ENCODE measurements around the gene DSCAM.
"Not testable (repeated sequence)": the region's sequence is repeated elsewhere in the genome, so short reads cannot be mapped to it uniquely, and the experiment has no call there.

The DSCAM gene

DNA sequence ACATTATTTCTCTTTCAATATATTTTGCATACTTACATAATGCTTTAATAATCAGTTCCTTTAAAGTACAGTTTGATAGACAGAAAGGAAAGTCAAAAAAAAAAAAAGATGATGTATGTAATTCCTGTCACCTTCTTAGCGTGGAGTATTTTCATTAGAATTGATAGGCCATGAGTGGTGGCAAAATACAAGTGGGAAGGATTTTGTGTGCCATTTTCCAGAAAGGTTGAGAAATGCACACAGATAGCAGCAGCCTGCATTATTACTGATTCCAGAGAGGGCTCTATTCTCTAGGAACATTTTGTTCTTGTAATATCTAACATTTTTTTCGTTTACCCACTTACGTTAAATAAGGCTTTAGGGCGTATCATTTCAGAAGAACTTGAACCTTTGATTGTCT lies 475.6 kb downstream of the DSCAM start:
- DNase-seq, result no peak

GRCh38 chr21:40356644-40357043 lies 490.3 kb downstream of the DSCAM start:
- no peak for DNase-seq

GRCh38 chr21:40355076-40355475 lies 491.9 kb downstream of the DSCAM start:
- DNase-seq, result no peak

- no peak for DNase-seq
These were observed 496.0 kb downstream of the DSCAM start for GRCh38 chr21:40351006-40351405.

GRCh38 chr21:40349591-40349990 lies 497.4 kb downstream of the DSCAM start:
- DNase-seq, result no peak

GRCh38 chr21:40345711-40346321 lies 501.1 kb downstream of the DSCAM start:
- DNase-seq, result no peak

DNA sequence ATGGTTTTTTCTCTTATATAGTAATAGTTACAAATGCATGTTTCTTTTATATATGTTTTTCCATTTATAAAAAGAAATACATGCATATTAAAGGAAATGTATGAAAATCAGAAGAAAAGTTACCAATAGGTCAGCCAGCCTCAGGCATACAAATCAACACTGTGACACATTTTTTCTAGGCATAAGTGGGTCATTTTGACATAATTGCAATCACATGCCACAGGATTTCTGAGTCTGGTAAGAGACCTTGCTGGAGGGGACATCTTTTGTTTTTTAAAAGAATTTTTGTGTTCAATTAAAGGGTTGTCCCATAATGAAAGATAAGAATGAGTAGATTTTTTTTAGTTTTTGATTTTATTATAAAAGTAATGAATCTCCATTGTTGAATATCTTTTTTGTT lies 506.6 kb downstream of the DSCAM start:
- no peak for DNase-seq

DNA sequence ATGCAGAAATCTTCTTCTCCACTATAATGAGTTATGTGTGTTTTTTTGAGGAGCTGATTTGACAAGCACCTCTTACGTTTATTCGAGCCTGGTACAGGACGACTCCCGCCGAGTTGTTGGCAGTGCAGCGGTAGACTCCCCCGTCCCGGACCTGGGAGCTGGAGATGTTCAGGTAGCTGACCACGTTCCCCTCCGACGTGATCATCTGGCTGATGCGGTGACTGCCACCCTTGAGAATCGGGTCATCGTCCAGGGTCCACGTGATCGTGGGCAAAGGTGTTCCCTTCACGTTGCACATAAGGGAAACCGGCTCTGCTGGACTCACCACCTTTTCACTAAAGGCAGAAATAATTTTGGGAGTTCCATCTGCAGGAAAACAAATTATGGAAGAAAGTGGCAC lies 507.9 kb downstream of the DSCAM start:
- DNase-seq, result no peak

- DNase-seq, result no peak
These were observed 509.0 kb downstream of the DSCAM start for GRCh38 chr21:40337981-40338380.

- no peak for DNase-seq
These were observed 511.3 kb downstream of the DSCAM start for GRCh38 chr21:40335704-40336103.

DNA sequence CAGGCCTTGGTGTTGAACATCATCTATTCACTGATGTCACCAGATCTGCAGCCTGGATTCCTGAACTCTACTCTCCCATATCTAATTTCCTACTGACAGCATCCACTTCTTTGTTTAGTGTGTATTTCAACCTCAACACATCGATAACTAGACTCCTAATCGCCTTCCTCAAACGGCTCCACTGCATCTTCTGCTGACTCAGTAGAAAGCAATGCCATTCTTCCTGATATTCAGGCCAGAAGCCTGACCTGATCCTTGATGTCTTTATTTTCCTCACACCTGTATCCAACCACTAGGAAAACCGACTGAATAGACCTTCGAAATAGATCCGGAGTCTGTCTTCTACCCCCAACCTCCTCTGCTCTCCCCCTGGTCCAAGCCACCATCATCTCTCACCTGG lies 512.8 kb downstream of the DSCAM start:
- DNase-seq, result no peak

- DNase-seq, result no peak
These were observed 513.2 kb downstream of the DSCAM start for GRCh38 chr21:40333731-40334130.

- DNase-seq, result no peak
These were observed 515.2 kb downstream of the DSCAM start for GRCh38 chr21:40331804-40332203.

- no peak for DNase-seq
These were observed 515.8 kb downstream of the DSCAM start for GRCh38 chr21:40331172-40331571.

- no peak for DNase-seq
These were observed 522.6 kb downstream of the DSCAM start for GRCh38 chr21:40324389-40324788.

- DNase-seq, result not testable (repeated sequence)
These were observed 526.2 kb downstream of the DSCAM start for GRCh38 chr21:40320718-40321117.

- no peak for DNase-seq
These were observed 528.6 kb downstream of the DSCAM start for GRCh38 chr21:40318371-40318770.

DNA sequence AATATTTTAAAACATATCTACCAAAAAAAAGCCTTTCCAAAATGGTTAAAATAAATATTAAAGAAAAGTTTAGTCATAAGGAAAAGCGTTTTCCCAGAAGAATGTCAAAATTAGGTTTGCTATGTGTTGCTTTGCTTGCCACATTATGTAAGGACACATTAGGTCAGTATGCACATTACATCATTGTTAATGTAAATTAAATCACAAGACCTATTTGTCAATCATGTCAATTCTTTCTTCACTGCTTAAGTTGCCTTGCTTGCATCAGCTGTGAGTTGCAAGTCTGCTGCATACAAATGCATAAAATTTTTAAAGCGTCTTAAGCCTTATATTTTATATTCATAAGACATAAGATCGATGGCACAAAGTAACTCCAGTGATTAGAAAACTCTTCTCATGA lies 530.9 kb downstream of the DSCAM start:
- DNase-seq, result no peak

DNA sequence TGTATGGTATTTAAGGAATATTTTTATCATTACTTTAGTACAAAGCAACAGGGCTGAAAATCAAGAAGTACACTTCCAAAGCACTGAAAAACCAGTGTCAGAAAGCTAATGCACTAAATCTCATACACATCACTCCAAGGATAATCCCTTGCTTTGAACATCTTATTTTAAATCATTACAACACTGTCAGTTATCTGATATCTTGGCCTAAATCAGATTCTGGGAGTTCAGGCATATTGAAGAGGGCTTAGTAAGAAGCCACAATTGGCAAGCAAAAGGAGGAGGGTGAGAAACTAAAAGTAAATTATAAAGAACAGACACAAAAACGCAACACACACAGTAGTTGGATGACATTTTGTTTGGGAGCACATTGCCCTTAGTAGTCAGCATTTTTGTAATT lies 531.3 kb downstream of the DSCAM start:
- DNase-seq, result no peak

GRCh38 chr21:40313260-40313659 lies 533.7 kb downstream of the DSCAM start:
- no peak for DNase-seq

GRCh38 chr21:40300300-40300699 lies 546.7 kb downstream of the DSCAM start:
- no peak for DNase-seq

GRCh38 chr21:40299451-40299850 lies 547.5 kb downstream of the DSCAM start:
- DNase-seq, result no peak

DNA sequence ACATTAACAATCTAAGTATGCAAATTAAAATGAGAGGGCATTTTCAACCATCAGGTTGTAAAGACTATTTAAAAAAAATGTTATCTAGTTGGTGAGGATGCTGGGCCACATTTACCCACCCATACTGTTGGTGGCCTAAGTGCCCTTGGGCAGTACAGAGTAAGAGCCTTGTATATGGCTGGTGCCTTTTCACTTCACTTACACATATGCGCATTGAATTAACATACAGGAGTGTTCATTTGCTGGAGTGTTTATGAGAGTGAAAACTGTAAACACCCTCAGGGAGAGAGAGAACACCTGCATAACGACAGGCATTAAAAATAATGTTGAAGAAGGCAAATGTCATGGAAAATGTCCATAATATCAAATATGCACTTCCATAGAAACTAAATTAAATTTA lies 552.6 kb downstream of the DSCAM start:
- no peak for DNase-seq

GRCh38 chr21:40291560-40291959 lies 555.4 kb downstream of the DSCAM start:
- no peak for DNase-seq

DNA sequence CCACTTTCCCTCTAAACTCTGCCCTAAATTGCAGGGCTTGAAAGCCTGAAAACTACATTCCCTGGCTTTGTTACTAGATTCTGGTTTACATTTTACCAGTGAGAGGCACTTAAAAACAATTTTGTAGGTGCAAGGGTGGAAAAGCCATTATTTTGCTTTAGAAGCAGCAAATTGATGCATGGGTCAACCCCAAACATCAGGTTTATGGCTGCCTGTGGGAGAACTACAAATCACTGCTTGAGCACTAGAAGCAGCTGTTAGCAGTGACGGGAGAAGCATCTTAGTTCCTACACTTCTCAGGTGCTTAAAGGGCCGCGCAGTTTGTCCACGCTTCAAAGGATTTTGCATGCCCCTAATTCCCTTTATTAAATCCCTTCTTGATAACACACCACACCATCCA lies 562.5 kb downstream of the DSCAM start:
- DNase-seq, result no peak

All from NK-92 treated with Interleukin-12 subunit alpha and Interleukin-12 subunit beta, amount 100 ng/mL, for 24 hours (cell line).